ENCODE data around the gene APEH. TPM values are rescaled to one million over a fixed set of nuclear protein-coding genes. Genes with fewer than 3 reads are reported as not detected.

APEH gene
- polyA plus RNA-seq, 4 donors: 66.2 to 87.8 (median 81.9) TPM

- no peak overlapping the region for H3K27ac ChIP-seq (ENCODE audit: low read depth in 1 of 3, low read length in 2 of 3)
- H3K4me3 ChIP-seq (ENCODE audit: low read depth in 1 of 3, low read length in 3 of 3): no peak overlapping the region
- no peak for FAIRE-seq
- 73 to 87% (median 79%) methylated on average over 8 of the region's 8 CpGs for whole genome bisulfite sequencing, 3 donors
- no peaks in the 10 kb centered on the region for H3K4me1 ChIP-seq (ENCODE audit: control insufficient read depth in 3 of 3, insufficient read depth in 2 of 3, low read depth in 1 of 3, low read length in 2 of 3)
- H3K27me3 ChIP-seq (ENCODE audit: control insufficient read depth in 3 of 3, insufficient read depth in 3 of 3, low read length in 3 of 3): no peaks in the 10 kb centered on the region
- no peaks in the 10 kb centered on the region for H3K36me3 ChIP-seq (ENCODE audit: control insufficient read depth in 3 of 3, insufficient read depth in 2 of 3, low read depth in 1 of 3, low read length in 3 of 3)
- DNase-seq: no peak
- H3K9me3 ChIP-seq (ENCODE audit: control insufficient read depth in 2 of 2, insufficient read depth in 1 of 2, low read depth in 1 of 2, low read length in 1 of 2): no peaks in the 10 kb centered on the region
Observed at GRCh38 chr3:49644684-49645083, 29.5 kb upstream of the APEH start.

DNA sequence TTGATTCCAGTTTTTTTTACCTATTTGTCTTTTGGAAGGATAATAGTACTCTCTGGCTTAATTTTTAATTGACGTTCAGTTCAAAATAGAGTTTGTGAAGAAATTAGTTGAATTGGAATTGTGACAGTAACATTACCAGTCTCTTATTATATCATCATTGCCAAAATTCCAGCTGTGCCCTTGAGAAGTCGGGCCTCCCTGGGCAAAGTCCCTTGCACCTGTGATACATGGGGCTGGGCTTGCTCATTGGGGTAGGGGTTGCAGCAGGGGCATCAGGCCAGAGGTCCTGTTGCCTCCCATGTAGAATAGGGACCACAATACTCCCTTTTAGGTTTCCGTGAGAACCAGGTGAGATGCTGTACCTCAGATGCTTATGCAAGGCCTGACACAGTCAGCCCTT is 27.9 kb upstream of the APEH start:
- no peak overlapping the region for H3K4me3 ChIP-seq (ENCODE audit: low read depth in 1 of 3, low read length in 3 of 3)
- no peak overlapping the region for H3K27ac ChIP-seq (ENCODE audit: low read depth in 1 of 3, low read length in 2 of 3)
- FAIRE-seq: no peak
- no peaks in the 10 kb centered on the region for H3K9me3 ChIP-seq (ENCODE audit: control insufficient read depth in 2 of 2, insufficient read depth in 1 of 2, low read depth in 1 of 2, low read length in 1 of 2)
- H3K4me1 ChIP-seq (ENCODE audit: control insufficient read depth in 3 of 3, insufficient read depth in 2 of 3, low read depth in 1 of 3, low read length in 2 of 3): no peaks in the 10 kb centered on the region
- H3K36me3 ChIP-seq (ENCODE audit: control insufficient read depth in 3 of 3, insufficient read depth in 2 of 3, low read depth in 1 of 3, low read length in 3 of 3): no peaks in the 10 kb centered on the region
- no peaks in the 10 kb centered on the region for H3K27me3 ChIP-seq (ENCODE audit: control insufficient read depth in 3 of 3, insufficient read depth in 3 of 3, low read length in 3 of 3)
- no peak for DNase-seq
- 55 to 78% (median 63%) methylated on average over 3 of the region's 3 CpGs for WGBS, 3 donors

DNA sequence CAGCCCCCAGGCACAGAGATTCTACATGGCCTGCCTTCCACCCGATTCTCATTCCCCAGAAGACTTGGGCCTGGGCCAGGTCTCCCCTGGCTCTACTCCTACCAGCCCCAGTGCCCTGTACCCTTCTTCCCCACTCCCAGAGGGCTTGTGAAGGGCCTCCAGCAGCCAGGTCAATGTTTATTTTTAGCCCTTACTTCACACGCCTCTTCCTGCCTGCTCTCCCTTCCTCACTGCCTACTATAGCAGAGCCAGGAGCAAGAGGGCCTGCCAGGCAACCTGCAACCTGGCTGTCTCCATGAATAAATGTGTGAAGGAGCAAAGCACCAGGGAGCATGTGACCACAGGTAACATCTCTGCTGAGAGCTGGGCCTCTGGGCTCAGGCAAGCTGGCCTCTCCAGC is 26.4 kb upstream of the APEH start:
- no peaks in the 10 kb centered on the region for H3K27me3 ChIP-seq (ENCODE audit: control insufficient read depth in 3 of 3, insufficient read depth in 3 of 3, low read length in 3 of 3)
- no peak overlapping the region for H3K4me3 ChIP-seq (ENCODE audit: low read depth in 1 of 3, low read length in 3 of 3)
- 55 to 88% (median 59%) methylated on average over 2 of the region's 2 CpGs for WGBS, 3 donors
- FAIRE-seq (no peak), DNase-seq (no peak)
- H3K27ac ChIP-seq (ENCODE audit: low read depth in 1 of 3, low read length in 2 of 3): no peak overlapping the region
- no peaks in the 10 kb centered on the region for H3K36me3 ChIP-seq (ENCODE audit: control insufficient read depth in 3 of 3, insufficient read depth in 2 of 3, low read depth in 1 of 3, low read length in 3 of 3)
- H3K9me3 ChIP-seq (ENCODE audit: control insufficient read depth in 2 of 2, insufficient read depth in 1 of 2, low read depth in 1 of 2, low read length in 1 of 2): no peaks in the 10 kb centered on the region
- no peaks in the 10 kb centered on the region for H3K4me1 ChIP-seq (ENCODE audit: control insufficient read depth in 3 of 3, insufficient read depth in 2 of 3, low read depth in 1 of 3, low read length in 2 of 3)

DNA sequence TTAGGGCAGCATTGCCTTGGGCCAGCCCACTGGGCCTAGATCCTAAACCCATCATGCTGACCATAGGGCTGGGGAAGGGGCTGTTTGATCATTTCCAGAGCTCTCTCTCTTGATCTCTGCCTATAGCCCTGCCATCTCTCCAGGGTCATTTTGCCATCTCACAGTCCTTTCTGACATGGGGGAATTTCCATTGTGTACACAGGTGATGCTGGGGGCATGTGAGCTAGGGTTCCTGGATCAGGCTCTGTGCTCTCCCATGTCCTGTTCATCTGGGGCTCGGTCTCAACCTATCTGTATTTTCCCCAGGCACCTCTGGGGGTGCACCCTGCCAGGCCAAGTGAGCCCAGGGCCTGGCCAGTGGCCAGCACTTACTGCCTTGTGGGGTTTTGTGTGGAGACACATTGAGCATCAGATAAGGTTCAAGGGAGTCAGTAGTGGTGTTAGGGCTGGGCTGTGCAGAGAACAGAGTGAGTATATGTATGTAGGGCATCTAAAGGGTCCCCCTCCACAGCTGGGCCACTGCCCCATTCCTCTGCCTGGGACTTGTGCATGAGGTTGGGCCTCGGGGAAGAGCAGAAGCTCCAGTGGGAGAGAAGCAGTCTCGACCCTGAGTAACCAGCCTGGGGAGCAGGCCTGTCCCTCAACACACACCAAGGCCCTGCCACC is 25.7 kb upstream of the APEH start:
- WGBS, 3 donors: 61 to 78% (median 76%) methylated on average over 3 of the region's 3 CpGs
- no peak for FAIRE-seq

GRCh38 chr3:49649576-49649975 is 24.6 kb upstream of the APEH start:
- H3K27ac ChIP-seq (ENCODE audit: low read depth in 1 of 3, low read length in 2 of 3): no peak overlapping the region
- 93 to 100% (median 95%) methylated on average over 1 of the region's 1 CpG for WGBS, 3 donors
- H3K27me3 ChIP-seq (ENCODE audit: control insufficient read depth in 3 of 3, insufficient read depth in 3 of 3, low read length in 3 of 3): no peaks in the 10 kb centered on the region
- H3K4me3 ChIP-seq (ENCODE audit: low read depth in 1 of 3, low read length in 3 of 3): no peak overlapping the region
- DNase-seq (no peak), FAIRE-seq (no peak)
- H3K9me3 ChIP-seq (ENCODE audit: control insufficient read depth in 2 of 2, insufficient read depth in 1 of 2, low read depth in 1 of 2, low read length in 1 of 2): no peaks in the 10 kb centered on the region
- H3K36me3 ChIP-seq (ENCODE audit: control insufficient read depth in 3 of 3, insufficient read depth in 2 of 3, low read depth in 1 of 3, low read length in 3 of 3): no peaks in the 10 kb centered on the region
- H3K4me1 ChIP-seq (ENCODE audit: control insufficient read depth in 3 of 3, insufficient read depth in 2 of 3, low read depth in 1 of 3, low read length in 2 of 3): no peaks in the 10 kb centered on the region

More for the DNA sequence above, 25.7 kb upstream of the APEH start:
- Histone ChIP-seq H3K36me3 (ENCODE audit: control insufficient read depth in 3 of 3, insufficient read depth in 2 of 3, low read depth in 1 of 3, low read length in 3 of 3) (no peaks in the 10 kb centered on the region), H3K9me3 (ENCODE audit: control insufficient read depth in 2 of 2, insufficient read depth in 1 of 2, low read depth in 1 of 2, low read length in 1 of 2) (no peaks in the 10 kb centered on the region), H3K4me3 (ENCODE audit: low read depth in 1 of 3, low read length in 3 of 3) (no peak overlapping the region), H3K4me1 (ENCODE audit: control insufficient read depth in 3 of 3, insufficient read depth in 2 of 3, low read depth in 1 of 3, low read length in 2 of 3) (no peaks in the 10 kb centered on the region), H3K27ac (ENCODE audit: low read depth in 1 of 3, low read length in 2 of 3) (no peak overlapping the region), H3K27me3 (ENCODE audit: control insufficient read depth in 3 of 3, insufficient read depth in 3 of 3, low read length in 3 of 3) (no peaks in the 10 kb centered on the region)
- no peak for DNase-seq

- Histone ChIP-seq H3K27ac (ENCODE audit: low read depth in 1 of 3, low read length in 2 of 3) (no peak overlapping the region), H3K9me3 (ENCODE audit: control insufficient read depth in 2 of 2, insufficient read depth in 1 of 2, low read depth in 1 of 2, low read length in 1 of 2) (no peaks in the 10 kb centered on the region), H3K4me1 (ENCODE audit: control insufficient read depth in 3 of 3, insufficient read depth in 2 of 3, low read depth in 1 of 3, low read length in 2 of 3) (no peaks in the 10 kb centered on the region), H3K36me3 (ENCODE audit: control insufficient read depth in 3 of 3, insufficient read depth in 2 of 3, low read depth in 1 of 3, low read length in 3 of 3) (no peaks in the 10 kb centered on the region), H3K27me3 (ENCODE audit: control insufficient read depth in 3 of 3, insufficient read depth in 3 of 3, low read length in 3 of 3) (no peaks in the 10 kb centered on the region), H3K4me3 (ENCODE audit: low read depth in 1 of 3, low read length in 3 of 3) (no peak overlapping the region)
- WGBS, 3 donors: 53 to 69% (median 67%) methylated on average over 1 of the region's 1 CpG
- DNase-seq (no peak), FAIRE-seq (no peak)
Observed at GRCh38 chr3:49650177-49650576, 24.0 kb upstream of the APEH start.

- Histone ChIP-seq H3K27me3 (ENCODE audit: control insufficient read depth in 3 of 3, insufficient read depth in 3 of 3, low read length in 3 of 3) (no peaks in the 10 kb centered on the region), H3K4me3 (ENCODE audit: low read depth in 1 of 3, low read length in 3 of 3) (no peak overlapping the region), H3K36me3 (ENCODE audit: control insufficient read depth in 3 of 3, insufficient read depth in 2 of 3, low read depth in 1 of 3, low read length in 3 of 3) (no peaks in the 10 kb centered on the region), H3K27ac (ENCODE audit: low read depth in 1 of 3, low read length in 2 of 3) (no peak overlapping the region), H3K4me1 (ENCODE audit: control insufficient read depth in 3 of 3, insufficient read depth in 2 of 3, low read depth in 1 of 3, low read length in 2 of 3) (no peaks in the 10 kb centered on the region), H3K9me3 (ENCODE audit: control insufficient read depth in 2 of 2, insufficient read depth in 1 of 2, low read depth in 1 of 2, low read length in 1 of 2) (no peaks in the 10 kb centered on the region)
- FAIRE-seq: no peak
- DNase-seq: no peak
- WGBS, 3 donors: 68 to 79% (median 72%) methylated on average over 8 of the region's 8 CpGs
Observed at GRCh38 chr3:49650637-49651036, 23.5 kb upstream of the APEH start.

DNA sequence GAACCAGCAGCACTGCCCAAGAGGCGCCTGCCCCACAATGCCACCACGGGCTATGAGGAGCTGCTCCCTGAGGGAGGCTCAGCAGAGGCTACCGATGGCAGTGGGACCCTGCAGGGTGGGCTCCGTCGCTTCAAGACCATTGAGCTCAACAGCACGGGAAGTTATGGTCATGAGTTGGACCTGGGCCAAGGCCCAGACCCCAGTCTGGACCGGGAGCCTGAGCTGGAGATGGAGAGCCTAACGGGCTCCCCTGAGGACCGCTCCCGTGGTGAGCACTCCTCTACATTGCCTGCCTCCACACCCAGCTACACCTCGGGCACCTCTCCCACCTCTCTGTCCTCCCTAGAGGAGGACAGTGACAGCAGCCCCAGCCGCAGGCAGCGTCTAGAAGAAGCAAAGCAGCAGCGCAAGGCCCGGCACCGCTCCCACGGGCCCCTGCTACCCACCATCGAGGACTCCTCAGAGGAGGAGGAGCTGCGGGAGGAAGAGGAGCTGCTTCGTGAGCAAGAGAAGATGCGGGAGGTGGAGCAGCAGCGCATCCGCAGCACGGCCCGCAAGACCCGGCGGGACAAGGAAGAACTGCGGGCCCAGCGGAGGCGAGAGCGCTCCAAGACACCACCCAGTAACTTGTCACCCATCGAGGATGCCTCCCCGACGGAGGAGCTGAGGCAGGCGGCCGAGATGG is 21.8 kb upstream of the APEH start:
- H3K9me3 ChIP-seq (ENCODE audit: control insufficient read depth in 2 of 2, insufficient read depth in 1 of 2, low read depth in 1 of 2, low read length in 1 of 2): no peaks in the 10 kb centered on the region
- FAIRE-seq (no peak), DNase-seq (no peak)

More for the DNA sequence above, 21.8 kb upstream of the APEH start:
- no peak overlapping the region for H3K27ac ChIP-seq (ENCODE audit: low read depth in 1 of 3, low read length in 2 of 3)
- H3K27me3 ChIP-seq (ENCODE audit: control insufficient read depth in 3 of 3, insufficient read depth in 3 of 3, low read length in 3 of 3): no peaks in the 10 kb centered on the region
- WGBS, 3 donors: 89 to 91% (median 90%) methylated on average over 32 to 36 of the region's 36 CpGs
- H3K36me3 ChIP-seq (ENCODE audit: control insufficient read depth in 3 of 3, insufficient read depth in 2 of 3, low read depth in 1 of 3, low read length in 3 of 3): no peaks in the 10 kb centered on the region
- H3K4me1 ChIP-seq (ENCODE audit: control insufficient read depth in 3 of 3, insufficient read depth in 2 of 3, low read depth in 1 of 3, low read length in 2 of 3): no peaks in the 10 kb centered on the region
- H3K4me3 ChIP-seq (ENCODE audit: low read depth in 1 of 3, low read length in 3 of 3): no peak overlapping the region

All from small intestine (tissue), 7 donors.